DOHH2 (cell line): ENCODE results near the gene RUNX1.

Experiments used
- CTCF ChIP-seq: fragments of 200-600 bp; sonication (generic); IDR thresholded peaks from one replicate; pipeline ENCODE4 v1.5.1; 2014; ENCODE audit warnings: antibody characterized with exemption, mild to moderate bottlenecking, low read depth, low read length; ENCODE audit not compliant: poor library complexity, severe bottlenecking
- EZH2phosphoT487 ChIP-seq: fragments of 200-600 bp; sonication (generic); IDR thresholded peaks from 2 replicates; pipeline ENCODE4 v1.6.1; 2017; ENCODE audit warnings: borderline replicate concordance, mild to moderate bottlenecking, antibody characterized with exemption, low read length, moderate library complexity, mixed read lengths

- TF ChIP-seq CTCF (no peak), EZH2phosphoT487 (no peak)
Observed at GRCh38 chr21:34983680-34984086, 65.4 kb downstream of the RUNX1 start.
